BJ (cell line): ENCODE data around the gene TMEM151B. TPM values are rescaled to one million over a fixed set of nuclear protein-coding genes. Genes with fewer than 3 reads are reported as not detected.

Experiments used
- CTCF ChIA-PET: fragments of 350-600 bp; formaldehyde crosslinking; extraction: SDS; loops from one replicate; lab custom pipeline; 2021; ENCODE audit warnings: antibody characterized with exemption, inconsistent platforms; lab: Yijun Ruan, JAX
- POLR2A ChIA-PET: fragments of 300-600 bp; sonication (Branson Sonifier 250); formaldehyde crosslinking; extraction: SDS; loops from one replicate; lab custom pipeline; 2021; ENCODE audit warnings: antibody characterized with exemption; lab: Charles Lee
- DNase-seq: peaks from one replicate; pipeline ENCODE4 v3.0.0-alpha.2; 2011; ENCODE audit warnings: low read depth
- H3K27me3 ChIP-seq: 2 replicates; pipeline ENCODE4 v1.6.0; 2011; ENCODE audit warnings: low read length; ENCODE audit not compliant: control insufficient read depth, insufficient read depth
- H3K36me3 ChIP-seq: 2 replicates; pipeline ENCODE4 v1.5.1; 2011; ENCODE audit warnings: low read length; ENCODE audit not compliant: control insufficient read depth, insufficient read depth
- H3K4me3 ChIP-seq: 2 replicates; pipeline ENCODE4 v1.5.1; 2011; ENCODE audit warnings: low read depth, mild to moderate bottlenecking, control low read depth, low read length
- CTCF ChIP-seq: IDR thresholded peaks from 2 replicates; pipeline ENCODE4 v1.5.1; 2011; ENCODE audit warnings: low read depth, mild to moderate bottlenecking, control low read depth, inconsistent platforms, low read length, moderate library complexity; ENCODE audit not compliant: insufficient read depth
- polyA plus RNA-seq: library from polyadenylated mRNA; depleted of rRNA; stranded (reverse); fragments of >200 nt; gene quantifications from 2 replicates; pipeline ENCODE4 v1.2.3, GENCODE V29; 2011

TMEM151B gene
- polyA plus RNA-seq, 1 experiment: not detected

DNA sequence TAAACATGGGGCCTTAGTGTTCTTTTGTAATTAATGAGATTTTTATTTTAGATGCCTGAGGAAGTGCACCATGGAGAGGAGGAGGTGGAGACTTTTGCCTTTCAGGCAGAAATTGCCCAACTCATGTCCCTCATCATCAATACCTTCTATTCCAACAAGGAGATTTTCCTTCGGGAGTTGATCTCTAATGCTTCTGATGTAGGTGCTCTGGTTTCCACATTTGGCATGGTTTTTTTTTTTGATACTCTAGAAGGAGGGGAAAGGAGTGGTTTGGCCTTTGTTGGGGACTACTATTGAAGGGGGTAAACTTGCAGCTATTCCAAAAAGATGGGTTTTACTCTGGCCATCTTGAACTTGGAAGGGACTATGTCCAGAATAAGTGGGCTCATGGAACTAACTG lies 21.7 kb upstream of the TMEM151B start:
- ChIA-PET POLR2A (interaction anchor here (0.7 kb wide), 1 partner anchor 756 kb away, joined by 8 read pairs; no protein-coding TSS in a partner anchor), CTCF (interaction anchor here (0.7 to 6.6 kb wide), 3 partner anchors 8 to 14 kb away, joined by 3 to 50 read pairs (median 27); partner anchors contain the start of gene SLC35B2)
- peaks cover 30% of the 10 kb centered on the region for H3K36me3 ChIP-seq

GRCh38 chr6:44249082-44249748 lies 21.0 kb upstream of the TMEM151B start:
- CTCF ChIA-PET: interaction anchor here (0.7 to 6.6 kb wide), 2 partner anchors 12 to 15 kb away, joined by 3 to 50 read pairs; no protein-coding TSS in a partner anchor
- POLR2A ChIA-PET: interaction anchor here (0.6 to 0.7 kb wide), 2 partner anchors 122 to 757 kb away, joined by 4 to 8 read pairs; partner anchors contain the start of gene TMEM63B
- no peak for DNase-seq
- no peak for TF ChIP-seq CTCF
- Histone ChIP-seq H3K27me3 (no peaks in the 10 kb centered on the region), H3K36me3 (peaks cover 32% of the 10 kb centered on the region), H3K4me3 (peak overlapping the region; percentile 79)

More for the DNA sequence above, 21.7 kb upstream of the TMEM151B start:
- Histone ChIP-seq H3K27me3 (no peaks in the 10 kb centered on the region), H3K4me3 (peak overlapping the region; percentile 79)
- no peak for DNase-seq
- TF ChIP-seq CTCF: no peak

- ChIA-PET POLR2A (no interaction called here), CTCF (interaction anchor here (1.6 to 6.6 kb wide), 2 partner anchors 8 to 16 kb away, joined by 4 to 50 read pairs; no protein-coding TSS in a partner anchor)
- H3K27me3 ChIP-seq: no peaks in the 10 kb centered on the region
- H3K4me3 ChIP-seq: no peak overlapping the region
- no peak for DNase-seq
- TF ChIP-seq CTCF: no peak
- peaks cover 38% of the 10 kb centered on the region for H3K36me3 ChIP-seq
These were observed 20.1 kb upstream of the TMEM151B start for GRCh38 chr6:44250067-44250717.

GRCh38 chr6:44250718-44251123 lies 19.5 kb upstream of the TMEM151B start:
- Histone ChIP-seq H3K4me3 (no peak overlapping the region), H3K36me3 (peaks cover 40% of the 10 kb centered on the region), H3K27me3 (no peaks in the 10 kb centered on the region)
- TF ChIP-seq CTCF: no peak
- ChIA-PET CTCF (interaction anchor here (0.6 to 1.9 kb wide), 5 partner anchors 8 to 151 kb away, joined by 3 to 7 read pairs (median 4); no protein-coding TSS in a partner anchor), POLR2A (no interaction called here)
- DNase-seq: no peak
